SW480 (cell line): Measurements from ENCODE around the gene ICA1L.

ENCODE experiments used
- DNase-seq: peaks from one replicate; pipeline ENCODE4 v3.0.0-alpha.2; 2016; ENCODE audit warnings: low spot score

Gene ICA1L

DNA sequence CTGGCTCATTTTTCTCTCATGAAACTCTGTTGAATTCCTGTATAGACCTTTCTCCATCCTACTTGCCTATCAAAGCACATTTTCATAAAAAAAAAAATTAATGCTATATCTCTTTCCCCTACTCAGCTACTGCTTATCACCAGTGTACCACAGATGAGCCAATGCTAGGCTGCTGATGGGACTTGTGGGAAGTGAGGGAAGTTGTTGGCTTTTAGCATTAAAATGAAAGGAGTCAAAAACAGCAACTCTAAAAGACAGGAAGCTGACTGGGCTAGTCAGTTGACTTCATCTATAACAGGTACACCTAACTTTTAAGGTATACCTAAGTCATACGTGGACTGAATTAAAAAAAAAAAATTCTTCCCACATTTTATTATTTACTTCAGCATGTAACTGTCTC, 134.7 kb downstream of the ICA1L start:
- no peak for DNase-seq

DNA sequence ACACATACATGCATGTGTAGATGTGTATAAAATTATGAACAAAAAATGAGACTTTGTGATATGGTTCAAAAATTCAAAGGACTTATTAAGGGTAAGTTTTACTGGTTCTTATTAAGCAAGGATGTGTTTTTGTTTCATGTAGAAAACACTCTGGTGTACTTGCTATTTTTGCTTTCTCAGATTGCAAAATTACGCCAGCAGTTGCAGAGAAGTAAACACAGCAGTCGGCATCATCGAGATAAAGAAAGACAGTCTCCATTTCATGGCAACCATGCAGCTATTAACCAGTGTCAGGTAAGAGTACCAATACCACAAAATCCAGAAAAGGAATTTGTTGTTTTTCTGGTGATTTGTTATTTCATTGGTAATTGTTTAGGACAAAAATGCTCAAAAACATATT, 145.5 kb downstream of the ICA1L start:
- DNase-seq: no peak

DNA sequence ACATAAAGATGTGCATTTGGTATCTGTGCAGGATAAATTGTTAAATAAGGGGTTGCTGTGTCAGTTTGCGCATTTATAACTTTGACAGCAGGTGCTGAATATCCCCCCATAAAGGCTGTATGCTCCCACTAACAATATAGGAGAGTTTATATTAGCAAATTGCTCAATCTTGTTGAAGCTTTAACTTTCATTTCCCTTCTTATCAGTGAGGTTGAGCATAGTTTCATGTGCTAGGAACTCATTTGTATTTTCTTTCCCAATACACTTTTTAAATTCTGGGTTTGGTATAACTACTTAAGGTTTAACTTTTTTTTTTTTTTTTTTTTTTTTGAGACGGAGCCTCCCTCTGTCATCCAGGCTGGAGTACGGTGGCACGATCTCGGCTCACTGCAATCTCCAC, 147.8 kb downstream of the ICA1L start:
- no peak for DNase-seq
